HepG2 (cell line): ENCODE results near the gene PLVAP. TPM values are rescaled to one million over a fixed set of nuclear protein-coding genes. Genes with fewer than 3 reads are reported as not detected.

Experiments used
- BHLHE40 ChIP-seq: IDR thresholded peaks from 2 replicates; pipeline ENCODE4 v1.6.1; 2011; ENCODE audit warnings: low read length, improper control_type of control experiment
- IRF2 ChIP-seq: IDR thresholded peaks from 2 replicates; pipeline ENCODE4 v1.6.1; 2018; ENCODE audit warnings: missing genetic modification reagents, missing compliant biosample characterization
- KDM5B ChIP-seq: sonication (generic); formaldehyde crosslinking; IDR thresholded peaks from 2 replicates; pipeline ENCODE4 v1.4.0; 2020; ENCODE audit warnings: missing genetic modification reagents, mild to moderate bottlenecking, borderline replicate concordance
- MBNL3 ChIP-seq: fragments of 250-450 bp; sonication (Bioruptor Pico); conservative IDR thresholded peaks from 2 replicates; pipeline ENCODE4 v1.8.0; 2022; ENCODE audit warnings: mild to moderate bottlenecking, inconsistent platforms
- NFE2L1 ChIP-seq: sonication (generic); formaldehyde crosslinking; IDR thresholded peaks from 2 replicates; pipeline ENCODE4 v1.4.0; 2020; ENCODE audit warnings: missing genetic modification reagents, mild to moderate bottlenecking, borderline replicate concordance
- NFRKB ChIP-seq: fragments of 450-650 bp; IDR thresholded peaks from 2 replicates; pipeline ENCODE4 v1.6.1; 2017
- RFXAP ChIP-seq: sonication (generic); formaldehyde crosslinking; IDR thresholded peaks from 2 replicates; pipeline ENCODE4 v1.4.0; 2020; ENCODE audit warnings: missing genetic modification reagents, borderline replicate concordance
- SIN3A ChIP-seq: IDR thresholded peaks from 2 replicates; pipeline ENCODE4 v1.6.1; 2011; ENCODE audit warnings: low read depth, mild to moderate bottlenecking, control low read depth, low read length, borderline replicate concordance
- ZBTB1 ChIP-seq: sonication (generic); formaldehyde crosslinking; IDR thresholded peaks from 2 replicates; pipeline ENCODE4 v1.4.0; 2020; ENCODE audit warnings: missing genetic modification reagents, borderline replicate concordance
- ZBTB3 ChIP-seq: sonication (generic); formaldehyde crosslinking; IDR thresholded peaks from 2 replicates; pipeline ENCODE4 v1.4.0; 2020; ENCODE audit warnings: low read depth, mild to moderate bottlenecking, moderate library complexity, missing genetic modification reagents, borderline replicate concordance
- ZNF333 ChIP-seq: sonication (generic); formaldehyde crosslinking; IDR thresholded peaks from 2 replicates; pipeline ENCODE4 v1.4.0; 2020; ENCODE audit warnings: mild to moderate bottlenecking, missing genetic modification reagents, borderline replicate concordance
- ZNF33A ChIP-seq: sonication (generic); formaldehyde crosslinking; IDR thresholded peaks from 2 replicates; pipeline ENCODE4 v1.5.1; 2020; ENCODE audit warnings: missing genetic modification reagents, mild to moderate bottlenecking, moderate library complexity, borderline replicate concordance
- ZNF501 ChIP-seq: sonication (generic); formaldehyde crosslinking; IDR thresholded peaks from 2 replicates; pipeline ENCODE4 v1.5.1; 2020; ENCODE audit warnings: mild to moderate bottlenecking, moderate library complexity, missing genetic modification reagents
- ZNF564 ChIP-seq: sonication (generic); formaldehyde crosslinking; IDR thresholded peaks from 2 replicates; pipeline ENCODE4 v1.8.1; 2023; ENCODE audit warnings: mild to moderate bottlenecking, missing genetic modification reagents
- ZNF598 ChIP-seq: sonication (generic); formaldehyde crosslinking; IDR thresholded peaks from 2 replicates; pipeline ENCODE4 v1.5.1; 2020; ENCODE audit warnings: mild to moderate bottlenecking, missing genetic modification reagents, borderline replicate concordance
- ZNF674 ChIP-seq: sonication (generic); formaldehyde crosslinking; IDR thresholded peaks from 2 replicates; pipeline ENCODE4 v1.5.0; 2020; ENCODE audit warnings: low read depth, mild to moderate bottlenecking, missing genetic modification reagents
- ZSCAN21 ChIP-seq: sonication (generic); formaldehyde crosslinking; IDR thresholded peaks from 2 replicates; pipeline ENCODE4 v1.8.0; 2022; ENCODE audit warnings: mild to moderate bottlenecking, missing genetic modification reagents, moderate library complexity, borderline replicate concordance
- polyA plus RNA-seq, 8 experiments: library from polyadenylated mRNA; depleted of rRNA in 3 of 8; stranded (reverse) in 7 of 8; unstranded in 1 of 8; fragments of >200 nt; fragmentation: Illumina TruSeq in 4 of 8; extraction: Trizol in 4 of 8; gene quantifications; 2 replicates each; pipeline versions ENCODE4 v1.2.1 to v1.2.3, GENCODE V29; 2011 to 2016; ENCODE audit warnings: low read depth in 4 of 8, missing spikeins in 1 of 8, mixed read lengths in 1 of 8; ENCODE audit not compliant: insufficient read depth in 1 of 8
- total RNA-seq, 5 experiments: library from RNA; depleted of rRNA; stranded (reverse); fragments of >200 nt; fragmentation: Illumina TruSeq; extraction: Trizol; gene quantifications; 2 replicates each; pipeline ENCODE4 v1.2.3, GENCODE V29; 2016; ENCODE audit warnings: low read depth in 1 of 5
- TF ChIP-seq, protein P1 (sequence below): IDR thresholded peaks from 2 replicates; pipeline ENCODE4 v1.6.1; 2018; ENCODE audit warnings: missing genetic modification reagents
- TF ChIP-seq, protein P2 (sequence below): sonication (generic); formaldehyde crosslinking; IDR thresholded peaks from 2 replicates; pipeline ENCODE4 v1.9.0; 2022; ENCODE audit warnings: low read depth, missing genetic modification reagents
- TF ChIP-seq, protein P3 (sequence below): sonication (generic); formaldehyde crosslinking; IDR thresholded peaks from 2 replicates; pipeline ENCODE4 v1.4.0; 2020; ENCODE audit warnings: missing genetic modification reagents
- TF ChIP-seq, protein P4 (sequence below): IDR thresholded peaks from 2 replicates; pipeline ENCODE4 v1.6.1; 2016; ENCODE audit warnings: mild to moderate bottlenecking, missing biosample characterization, missing genetic modification reagents
- TF ChIP-seq, protein P5 (sequence below): sonication (generic); formaldehyde crosslinking; IDR thresholded peaks from 2 replicates; pipeline ENCODE4 v1.5.0; 2020; ENCODE audit warnings: missing genetic modification reagents, mild to moderate bottlenecking, borderline replicate concordance

Gene PLVAP
- total and polyA plus RNA-seq, 2 of the 13 experiments (the other 11 are each of a cell fraction or from before 2014, with no cell fraction given) = 0.26 TPM; not detected in 1

DNA sequence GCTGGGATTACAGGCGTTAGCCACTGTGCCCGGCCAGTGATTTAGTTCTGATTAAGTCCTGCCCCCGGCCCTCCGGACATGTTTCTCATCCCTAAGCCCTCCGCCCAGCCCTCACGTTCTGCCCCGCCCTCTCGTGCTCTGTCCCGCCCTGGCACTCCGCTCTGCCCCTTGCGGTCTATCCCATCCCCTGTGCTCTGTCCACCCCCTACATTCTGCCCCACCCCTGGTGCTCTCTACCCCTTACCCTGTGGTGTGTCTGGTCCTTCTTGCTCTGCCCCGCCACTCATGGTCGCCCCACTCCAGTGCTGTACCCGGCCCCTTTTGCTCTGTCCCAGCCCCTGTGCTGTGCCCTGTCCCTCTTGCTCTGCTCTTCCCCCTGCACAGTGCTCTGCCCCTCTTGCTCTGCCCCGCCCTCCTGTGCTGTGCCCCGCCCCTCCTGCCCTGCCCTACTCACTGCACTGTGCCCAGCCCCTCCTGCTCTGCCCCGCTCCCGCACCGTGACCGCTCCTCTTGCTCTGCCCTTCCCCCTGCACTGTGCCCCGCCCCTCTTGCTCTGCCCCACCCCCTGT is 36.8 kb downstream of the PLVAP start (continued):
- TF ChIP-seq, protein P1, sequence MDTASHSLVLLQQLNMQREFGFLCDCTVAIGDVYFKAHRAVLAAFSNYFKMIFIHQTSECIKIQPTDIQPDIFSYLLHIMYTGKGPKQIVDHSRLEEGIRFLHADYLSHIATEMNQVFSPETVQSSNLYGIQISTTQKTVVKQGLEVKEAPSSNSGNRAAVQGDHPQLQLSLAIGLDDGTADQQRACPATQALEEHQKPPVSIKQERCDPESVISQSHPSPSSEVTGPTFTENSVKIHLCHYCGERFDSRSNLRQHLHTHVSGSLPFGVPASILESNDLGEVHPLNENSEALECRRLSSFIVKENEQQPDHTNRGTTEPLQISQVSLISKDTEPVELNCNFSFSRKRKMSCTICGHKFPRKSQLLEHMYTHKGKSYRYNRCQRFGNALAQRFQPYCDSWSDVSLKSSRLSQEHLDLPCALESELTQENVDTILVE (CRISPR knock-in tag) = no peak
- TF ChIP-seq MBNL3 = no peak
- TF ChIP-seq, protein P2, sequence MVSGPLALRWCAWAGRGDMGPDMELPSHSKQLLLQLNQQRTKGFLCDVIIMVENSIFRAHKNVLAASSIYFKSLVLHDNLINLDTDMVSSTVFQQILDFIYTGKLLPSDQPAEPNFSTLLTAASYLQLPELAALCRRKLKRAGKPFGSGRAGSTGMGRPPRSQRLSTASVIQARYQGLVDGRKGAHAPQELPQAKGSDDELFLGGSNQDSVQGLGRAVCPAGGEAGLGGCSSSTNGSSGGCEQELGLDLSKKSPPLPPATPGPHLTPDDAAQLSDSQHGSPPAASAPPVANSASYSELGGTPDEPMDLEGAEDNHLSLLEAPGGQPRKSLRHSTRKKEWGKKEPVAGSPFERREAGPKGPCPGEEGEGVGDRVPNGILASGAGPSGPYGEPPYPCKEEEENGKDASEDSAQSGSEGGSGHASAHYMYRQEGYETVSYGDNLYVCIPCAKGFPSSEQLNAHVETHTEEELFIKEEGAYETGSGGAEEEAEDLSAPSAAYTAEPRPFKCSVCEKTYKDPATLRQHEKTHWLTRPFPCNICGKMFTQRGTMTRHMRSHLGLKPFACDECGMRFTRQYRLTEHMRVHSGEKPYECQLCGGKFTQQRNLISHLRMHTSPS (CRISPR knock-in tag) = peak; percentile 93
- TF ChIP-seq NFRKB = no peak
- 0 out of 2 replicates have a peak, but pooled peaks have one; percentile 4 for TF ChIP-seq KDM5B
- no peak for TF ChIP-seq ZNF674 (CRISPR knock-in tag)
- 0 out of 2 replicates have a peak, but pooled peaks have one; percentile 52 for TF ChIP-seq ZSCAN21
- TF ChIP-seq, protein P3, sequence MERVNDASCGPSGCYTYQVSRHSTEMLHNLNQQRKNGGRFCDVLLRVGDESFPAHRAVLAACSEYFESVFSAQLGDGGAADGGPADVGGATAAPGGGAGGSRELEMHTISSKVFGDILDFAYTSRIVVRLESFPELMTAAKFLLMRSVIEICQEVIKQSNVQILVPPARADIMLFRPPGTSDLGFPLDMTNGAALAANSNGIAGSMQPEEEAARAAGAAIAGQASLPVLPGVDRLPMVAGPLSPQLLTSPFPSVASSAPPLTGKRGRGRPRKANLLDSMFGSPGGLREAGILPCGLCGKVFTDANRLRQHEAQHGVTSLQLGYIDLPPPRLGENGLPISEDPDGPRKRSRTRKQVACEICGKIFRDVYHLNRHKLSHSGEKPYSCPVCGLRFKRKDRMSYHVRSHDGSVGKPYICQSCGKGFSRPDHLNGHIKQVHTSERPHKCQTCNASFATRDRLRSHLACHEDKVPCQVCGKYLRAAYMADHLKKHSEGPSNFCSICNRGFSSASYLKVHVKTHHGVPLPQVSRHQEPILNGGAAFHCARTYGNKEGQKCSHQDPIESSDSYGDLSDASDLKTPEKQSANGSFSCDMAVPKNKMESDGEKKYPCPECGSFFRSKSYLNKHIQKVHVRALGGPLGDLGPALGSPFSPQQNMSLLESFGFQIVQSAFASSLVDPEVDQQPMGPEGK = peak; percentile 51
- TF ChIP-seq ZBTB1 (CRISPR knock-in tag) = no peak
- TF ChIP-seq ZBTB3 = no peak
- TF ChIP-seq NFE2L1 (CRISPR knock-in tag) = no peak
- TF ChIP-seq ZNF598 (CRISPR knock-in tag) = no peak
- 0 out of 2 replicates have a peak, but pooled peaks have one; percentile 12 for TF ChIP-seq SIN3A
- TF ChIP-seq, protein P4, sequence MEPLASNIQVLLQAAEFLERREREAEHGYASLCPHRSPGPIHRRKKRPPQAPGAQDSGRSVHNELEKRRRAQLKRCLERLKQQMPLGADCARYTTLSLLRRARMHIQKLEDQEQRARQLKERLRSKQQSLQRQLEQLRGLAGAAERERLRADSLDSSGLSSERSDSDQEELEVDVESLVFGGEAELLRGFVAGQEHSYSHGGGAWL (CRISPR knock-in tag) = no peak
- TF ChIP-seq ZNF564 (CRISPR knock-in tag) = peak; percentile 30; the same call in 1 of the 2 replicates
- TF ChIP-seq, protein P5, sequence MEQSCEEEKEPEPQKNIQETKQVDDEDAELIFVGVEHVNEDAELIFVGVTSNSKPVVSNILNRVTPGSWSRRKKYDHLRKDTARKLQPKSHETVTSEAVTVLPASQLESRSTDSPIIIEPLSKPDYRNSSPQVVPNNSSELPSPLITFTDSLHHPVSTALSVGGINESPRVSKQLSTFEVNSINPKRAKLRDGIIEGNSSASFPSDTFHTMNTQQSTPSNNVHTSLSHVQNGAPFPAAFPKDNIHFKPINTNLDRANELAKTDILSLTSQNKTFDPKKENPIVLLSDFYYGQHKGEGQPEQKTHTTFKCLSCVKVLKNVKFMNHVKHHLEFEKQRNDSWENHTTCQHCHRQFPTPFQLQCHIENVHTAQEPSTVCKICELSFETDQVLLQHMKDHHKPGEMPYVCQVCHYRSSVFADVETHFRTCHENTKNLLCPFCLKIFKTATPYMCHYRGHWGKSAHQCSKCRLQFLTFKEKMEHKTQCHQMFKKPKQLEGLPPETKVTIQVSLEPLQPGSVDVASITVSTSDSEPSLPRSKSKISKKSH (CRISPR knock-in tag) = no peak
- no peak for TF ChIP-seq ZNF33A (CRISPR knock-in tag)
- no peak for TF ChIP-seq ZNF501 (CRISPR knock-in tag)
- TF ChIP-seq IRF2 (CRISPR knock-in tag) = no peak
- no peak for TF ChIP-seq ZNF333 (CRISPR knock-in tag)
- TF ChIP-seq BHLHE40 = no peak
- TF ChIP-seq RFXAP (CRISPR knock-in tag) = peak; percentile 12; the same call in 1 of the 2 replicates
